Loucy (cell line): ENCODE results near the gene LDLRAD4.

Source experiments
- CTCF ChIP-seq: fragments of 200-600 bp; sonication (generic); conservative IDR thresholded peaks from 2 replicates; pipeline ENCODE4 v1.5.1; 2014; ENCODE audit warnings: mild to moderate bottlenecking, antibody characterized with exemption, low read length
- EZH2phosphoT487 ChIP-seq: fragments of 200-600 bp; IDR thresholded peaks from 2 replicates; pipeline ENCODE4 v1.6.1; 2018; ENCODE audit warnings: antibody characterized with exemption, mild to moderate bottlenecking, moderate library complexity, borderline replicate concordance

- TF ChIP-seq CTCF (no peak), EZH2phosphoT487 (no peak)
Observed at GRCh38 chr18:13638719-13639595, 420.4 kb downstream of the LDLRAD4 start.
